HepG2 (cell line): ENCODE measurements around the gene CORT. TPM values are rescaled to one million over a fixed set of nuclear protein-coding genes. Genes with fewer than 3 reads are reported as not detected.

Experiments
- ARID2 ChIP-seq: sonication (generic); formaldehyde crosslinking; IDR thresholded peaks from 2 replicates; pipeline ENCODE4 v1.8.1; 2022; ENCODE audit warnings: mild to moderate bottlenecking, missing genetic modification reagents, borderline replicate concordance
- ATM ChIP-seq: fragments of 450-650 bp; IDR thresholded peaks from 2 replicates; pipeline ENCODE4 v1.7.1; 2017; ENCODE audit warnings: mild to moderate bottlenecking, borderline replicate concordance
- CBFB ChIP-seq: sonication (generic); formaldehyde crosslinking; IDR thresholded peaks from 2 replicates; pipeline ENCODE4 v1.4.0; 2020; ENCODE audit warnings: missing genetic modification reagents
- DR1 ChIP-seq: sonication (generic); formaldehyde crosslinking; IDR thresholded peaks from 2 replicates; pipeline ENCODE4 v1.8.0; 2021; ENCODE audit warnings: mild to moderate bottlenecking, missing genetic modification reagents, inconsistent platforms
- EEA1 ChIP-seq: sonication (generic); formaldehyde crosslinking; IDR thresholded peaks from 2 replicates; pipeline ENCODE4 v1.5.1; 2020; ENCODE audit warnings: mild to moderate bottlenecking, missing genetic modification reagents, borderline replicate concordance
- ELF3 ChIP-seq: IDR thresholded peaks from 2 replicates; pipeline ENCODE4 v1.6.1; 2016; ENCODE audit warnings: missing genetic modification reagents, missing compliant biosample characterization
- GATA4 ChIP-seq: sonication (generic); IDR thresholded peaks from 2 replicates; pipeline ENCODE4 v1.6.1; 2016; ENCODE audit warnings: antibody characterized with exemption, low read depth, borderline replicate concordance
- GATAD2A ChIP-seq: IDR thresholded peaks from 2 replicates; pipeline ENCODE4 v1.6.1; 2016
- HOMEZ ChIP-seq: IDR thresholded peaks from 2 replicates; pipeline ENCODE4 v1.6.1; 2016; ENCODE audit warnings: low read depth
- MBNL3 ChIP-seq: fragments of 250-450 bp; sonication (Bioruptor Pico); conservative IDR thresholded peaks from 2 replicates; pipeline ENCODE4 v1.8.0; 2022; ENCODE audit warnings: mild to moderate bottlenecking, inconsistent platforms
- PHF5A ChIP-seq: IDR thresholded peaks from one replicate; pipeline ENCODE4 v1.6.1; 2018; ENCODE audit warnings: low read depth, missing genetic modification reagents; ENCODE audit not compliant: unreplicated experiment
- SNAPC2 ChIP-seq: sonication (generic); formaldehyde crosslinking; IDR thresholded peaks from 2 replicates; pipeline ENCODE4 v1.8.1; 2022; ENCODE audit warnings: mild to moderate bottlenecking, missing genetic modification reagents
- ZFP90 ChIP-seq: sonication (generic); formaldehyde crosslinking; IDR thresholded peaks from 2 replicates; pipeline ENCODE4 v1.8.0; 2022; ENCODE audit warnings: missing genetic modification reagents, mild to moderate bottlenecking, inconsistent platforms, borderline replicate concordance
- ZNF234 ChIP-seq: sonication (generic); formaldehyde crosslinking; conservative IDR thresholded peaks from 2 replicates; pipeline ENCODE4 v1.5.1; 2020; ENCODE audit warnings: mild to moderate bottlenecking, missing genetic modification reagents
- ZNF282 ChIP-seq: fragments of 450-650 bp; IDR thresholded peaks from 2 replicates; pipeline ENCODE4 v1.6.1; 2018; ENCODE audit not compliant: partially characterized antibody
- ZNF296 ChIP-seq: sonication (generic); formaldehyde crosslinking; conservative IDR thresholded peaks from 2 replicates; pipeline ENCODE4 v1.5.0; 2020; ENCODE audit warnings: mild to moderate bottlenecking, missing genetic modification reagents
- ZNF337 ChIP-seq: sonication (generic); formaldehyde crosslinking; IDR thresholded peaks from 2 replicates; pipeline ENCODE4 v1.5.1; 2020; ENCODE audit warnings: missing genetic modification reagents, low read depth, mild to moderate bottlenecking, borderline replicate concordance
- ZNF496 ChIP-seq: sonication (generic); formaldehyde crosslinking; IDR thresholded peaks from 2 replicates; pipeline ENCODE4 v1.8.1; 2023; ENCODE audit warnings: mild to moderate bottlenecking, moderate library complexity, missing genetic modification reagents; ENCODE audit not compliant: insufficient replicate concordance
- ZNF513 ChIP-seq: sonication (generic); formaldehyde crosslinking; conservative IDR thresholded peaks from 2 replicates; pipeline ENCODE4 v1.5.0; 2020; ENCODE audit warnings: missing genetic modification reagents
- ZNF550 ChIP-seq: sonication (generic); formaldehyde crosslinking; IDR thresholded peaks from 2 replicates; pipeline ENCODE4 v1.4.0; 2020; ENCODE audit warnings: mild to moderate bottlenecking, missing genetic modification reagents, borderline replicate concordance
- ZNF556 ChIP-seq: sonication (generic); formaldehyde crosslinking; IDR thresholded peaks from 2 replicates; pipeline ENCODE4 v1.4.0; 2020; ENCODE audit warnings: mild to moderate bottlenecking, missing genetic modification reagents, borderline replicate concordance
- ZNF629 ChIP-seq: sonication (generic); formaldehyde crosslinking; conservative IDR thresholded peaks from 2 replicates; pipeline ENCODE4 v1.5.0; 2020; ENCODE audit warnings: missing genetic modification reagents
- ZSCAN29 ChIP-seq: sonication (generic); formaldehyde crosslinking; conservative IDR thresholded peaks from 2 replicates; pipeline ENCODE4 v1.4.0; 2020; ENCODE audit warnings: mild to moderate bottlenecking, missing genetic modification reagents
- polyA plus RNA-seq, 8 experiments: library from polyadenylated mRNA; depleted of rRNA in 3 of 8; stranded (reverse) in 7 of 8; unstranded in 1 of 8; fragments of >200 nt; fragmentation: Illumina TruSeq in 4 of 8; extraction: Trizol in 4 of 8; gene quantifications; 2 replicates each; pipeline versions ENCODE4 v1.2.1 to v1.2.3, GENCODE V29; 2011 to 2016; ENCODE audit warnings: low read depth in 4 of 8, missing spikeins in 1 of 8, mixed read lengths in 1 of 8; ENCODE audit not compliant: insufficient read depth in 1 of 8
- total RNA-seq, 5 experiments: library from RNA; depleted of rRNA; stranded (reverse); fragments of >200 nt; fragmentation: Illumina TruSeq; extraction: Trizol; gene quantifications; 2 replicates each; pipeline ENCODE4 v1.2.3, GENCODE V29; 2016; ENCODE audit warnings: low read depth in 1 of 5
- TF ChIP-seq, protein P1 (sequence below): sonication (generic); formaldehyde crosslinking; IDR thresholded peaks from 2 replicates; pipeline ENCODE4 v1.8.1; 2022; ENCODE audit warnings: low read depth, mild to moderate bottlenecking, missing genetic modification reagents

CORT gene
- total and polyA plus RNA-seq, 2 of the 13 experiments (the other 11 are each of a cell fraction or from before 2014, with no cell fraction given): 0.11 to 0.62 TPM

DNA sequence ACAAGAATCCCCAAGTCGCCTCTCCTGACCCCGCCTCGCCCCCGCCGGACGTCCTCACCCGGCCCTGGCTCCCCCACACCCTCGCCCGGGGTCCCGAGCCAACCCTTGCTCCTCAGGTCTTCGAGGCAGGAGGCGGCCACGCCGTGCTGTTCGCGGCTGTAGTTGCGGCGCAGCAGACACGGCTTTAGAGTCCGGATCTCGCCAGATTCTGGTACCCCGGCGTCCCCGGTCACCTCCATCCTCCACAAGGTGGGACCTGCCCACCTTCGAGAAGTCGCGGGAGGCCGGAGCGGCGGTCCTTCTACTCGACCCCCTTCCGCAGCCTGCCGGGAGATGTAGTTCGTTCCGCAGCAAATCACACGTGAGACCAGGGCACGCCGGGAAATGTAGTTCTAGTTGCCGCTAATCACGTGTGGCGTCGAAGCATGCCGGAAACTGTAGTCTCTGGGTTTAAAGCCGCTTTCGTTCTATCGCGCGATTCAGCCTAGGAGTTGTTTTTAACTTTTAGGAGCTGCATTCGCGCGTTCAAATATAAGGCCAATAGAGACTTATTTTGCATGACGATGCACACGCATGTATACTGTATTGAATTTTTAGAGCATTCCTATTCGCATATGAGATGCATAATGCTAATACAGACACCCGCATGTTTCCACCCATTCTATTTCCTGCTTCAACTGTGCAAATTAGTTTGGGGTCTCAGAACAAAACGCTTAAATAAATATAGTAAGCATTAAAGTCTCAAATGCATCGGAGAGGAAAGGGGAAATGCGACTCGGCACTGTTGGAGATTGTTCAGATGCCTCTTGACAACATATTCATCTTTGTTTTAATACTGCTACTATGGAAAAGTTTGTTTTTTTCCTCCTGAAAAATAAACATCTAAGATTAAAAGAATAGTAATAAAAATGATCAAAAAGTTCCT, 22.7 kb downstream of the CORT start, which contains the start of gene DFFA (continued):
- TF ChIP-seq ZNF496 (CRISPR knock-in tag) (no peak), PHF5A (no peak), ATM (no peak), ZSCAN29 (CRISPR knock-in tag) (no peak), ZFP90 (peak; percentile 73; the same call in 1 of the 2 replicates), ZNF550 (CRISPR knock-in tag) (0 out of 2 replicates have a peak, but pooled peaks have one; percentile 23), ARID2 (CRISPR knock-in tag) (no peak), GATA4 (peak; percentile 27; the same call in 1 of the 2 replicates), MBNL3 (CRISPR knock-in tag) (no peak), EEA1 (CRISPR knock-in tag) (no peak), GATAD2A (CRISPR knock-in tag) (peak; percentile 46; the same call in 1 of the 2 replicates), ZNF513 (CRISPR knock-in tag) (no peak), ZNF296 (CRISPR knock-in tag) (no peak), DR1 (CRISPR knock-in tag) (peak; percentile 64; the same call in 1 of the 2 replicates), ZNF556 (CRISPR knock-in tag) (peak; percentile 77), ZNF282 (no peak), ZNF629 (CRISPR knock-in tag) (no peak), ZNF337 (CRISPR knock-in tag) (no peak), CBFB (peak; percentile 85), HOMEZ (CRISPR knock-in tag) (no peak), ELF3 (CRISPR knock-in tag) (peak; percentile 84), ZNF234 (CRISPR knock-in tag) (peak; percentile 69; the same call in 1 of the 2 replicates), SNAPC2 (no peak)
- TF ChIP-seq, protein P1, sequence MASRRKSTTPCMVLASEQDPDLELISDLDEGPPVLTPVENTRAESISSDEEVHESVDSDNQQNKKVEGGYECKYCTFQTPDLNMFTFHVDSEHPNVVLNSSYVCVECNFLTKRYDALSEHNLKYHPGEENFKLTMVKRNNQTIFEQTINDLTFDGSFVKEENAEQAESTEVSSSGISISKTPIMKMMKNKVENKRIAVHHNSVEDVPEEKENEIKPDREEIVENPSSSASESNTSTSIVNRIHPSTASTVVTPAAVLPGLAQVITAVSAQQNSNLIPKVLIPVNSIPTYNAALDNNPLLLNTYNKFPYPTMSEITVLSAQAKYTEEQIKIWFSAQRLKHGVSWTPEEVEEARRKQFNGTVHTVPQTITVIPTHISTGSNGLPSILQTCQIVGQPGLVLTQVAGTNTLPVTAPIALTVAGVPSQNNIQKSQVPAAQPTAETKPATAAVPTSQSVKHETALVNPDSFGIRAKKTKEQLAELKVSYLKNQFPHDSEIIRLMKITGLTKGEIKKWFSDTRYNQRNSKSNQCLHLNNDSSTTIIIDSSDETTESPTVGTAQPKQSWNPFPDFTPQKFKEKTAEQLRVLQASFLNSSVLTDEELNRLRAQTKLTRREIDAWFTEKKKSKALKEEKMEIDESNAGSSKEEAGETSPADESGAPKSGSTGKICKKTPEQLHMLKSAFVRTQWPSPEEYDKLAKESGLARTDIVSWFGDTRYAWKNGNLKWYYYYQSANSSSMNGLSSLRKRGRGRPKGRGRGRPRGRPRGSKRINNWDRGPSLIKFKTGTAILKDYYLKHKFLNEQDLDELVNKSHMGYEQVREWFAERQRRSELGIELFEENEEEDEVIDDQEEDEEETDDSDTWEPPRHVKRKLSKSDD (CRISPR knock-in tag): peak; percentile 30; the same call in 1 of the 2 replicates
